ENCODE data around the gene TNN. TPM values are rescaled to one million over a fixed set of nuclear protein-coding genes. Genes with fewer than 3 reads are reported as not detected.

Gene TNN
- total RNA-seq, 1 experiment from 2014 or later, result not detected

- H3K4me1 ChIP-seq (ENCODE audit: insufficient read depth, low read length), result no peaks in the 10 kb centered on the region
- H3K9me3 ChIP-seq (ENCODE audit: low read length), result no peaks in the 10 kb centered on the region
- peaks cover 44% of the 10 kb centered on the region for H3K27me3 ChIP-seq (ENCODE audit: low read length)
- H3K9me2 ChIP-seq (replicated peaks; ENCODE audit: low read length), result no peaks in the 10 kb centered on the region
- H3K79me2 ChIP-seq (ENCODE audit: low read length), result no peaks in the 10 kb centered on the region
- H3K27ac ChIP-seq (ENCODE audit: low read length), result no peak overlapping the region
- BruUV-seq (replicated peaks), result no TSS peak
- ChIA-PET CTCF (no interaction called here), POLR2A (ENCODE audit: unreplicated experiment) (no interaction called here)
- DNase-seq, result no peak
- ATAC-seq, result no peak
- no peak overlapping the region for H2AFZ ChIP-seq (ENCODE audit: low read length)
- H4K20me1 ChIP-seq (ENCODE audit: low read length), result no peaks in the 10 kb centered on the region
- no peak overlapping the region for H3K4me2 ChIP-seq (ENCODE audit: low read length)
- H3K36me3 ChIP-seq (ENCODE audit: low read depth, low read length), result no peaks in the 10 kb centered on the region
- no peaks in the 10 kb centered on the region for H3F3A ChIP-seq (ENCODE audit: low read length, unreplicated experiment)
- no peak overlapping the region for H3K4me3 ChIP-seq (ENCODE audit: low read length)
- intact Hi-C loops (cut with micrococcal nuclease), result no loop called here
- no peak for TF ChIP-seq CTCF (conservative IDR thresholded peaks at IDR 0.05; ENCODE audit: low read depth, low read length)
- TF ChIP-seq EZH2 (IDR thresholded peaks at IDR 0.05; ENCODE audit: low read length, unreplicated experiment), result no peak
- no peak for TF ChIP-seq EZH2phosphoT487 (IDR thresholded peaks at IDR 0.05; ENCODE audit: borderline replicate concordance, low read length)
- no peak overlapping the region for H3K9ac ChIP-seq (ENCODE audit: low read length)
Observed at GRCh38 chr1:175054736-175055135, 12.9 kb upstream of the TNN start.

GRCh38 chr1:175062339-175062738, 5.3 kb upstream of the TNN start:
- TF ChIP-seq CTCF (conservative IDR thresholded peaks at IDR 0.05; ENCODE audit: low read depth, low read length), result no peak
- no peak for TF ChIP-seq EZH2phosphoT487 (IDR thresholded peaks at IDR 0.05; ENCODE audit: borderline replicate concordance, low read length)
- TF ChIP-seq EZH2 (IDR thresholded peaks at IDR 0.05; ENCODE audit: low read length, unreplicated experiment), result no peak
- POLR2A ChIA-PET (ENCODE audit: unreplicated experiment), result no interaction called here
- no peak overlapping the region for H3K9ac ChIP-seq (ENCODE audit: low read length)
- ATAC-seq (no peak), DNase-seq (no peak)
- no peaks in the 10 kb centered on the region for H3K9me2 ChIP-seq (replicated peaks; ENCODE audit: low read length)
- peaks cover 19% of the 10 kb centered on the region for H3K27me3 ChIP-seq (ENCODE audit: low read length)
- H3K79me2 ChIP-seq (ENCODE audit: low read length), result no peaks in the 10 kb centered on the region
- no peaks in the 10 kb centered on the region for H3F3A ChIP-seq (ENCODE audit: low read length, unreplicated experiment)
- no peak overlapping the region for H3K4me3 ChIP-seq (ENCODE audit: low read length)
- no peak overlapping the region for H3K4me2 ChIP-seq (ENCODE audit: low read length)
- H3K4me1 ChIP-seq (ENCODE audit: insufficient read depth, low read length), result no peaks in the 10 kb centered on the region
- CTCF ChIA-PET, result no interaction called here
- no peaks in the 10 kb centered on the region for H3K9me3 ChIP-seq (ENCODE audit: low read length)
- intact Hi-C loops (cut with micrococcal nuclease), result no loop called here
- H3K36me3 ChIP-seq (ENCODE audit: low read depth, low read length), result no peaks in the 10 kb centered on the region
- no peak overlapping the region for H2AFZ ChIP-seq (ENCODE audit: low read length)
- H3K27ac ChIP-seq (ENCODE audit: low read length), result no peak overlapping the region
- H4K20me1 ChIP-seq (ENCODE audit: low read length), result no peaks in the 10 kb centered on the region
- BruUV-seq (replicated peaks), result no TSS peak

- DNase-seq, result no peak
- no peak overlapping the region for H3K9ac ChIP-seq (ENCODE audit: low read length)
Observed at GRCh38 chr1:175062858-175063257, 4.8 kb upstream of the TNN start.

More at GRCh38 chr1:175062858-175063257, 4.8 kb upstream of the TNN start:
- no TSS peak for BruUV-seq (replicated peaks)
- H3K9me2 ChIP-seq (replicated peaks; ENCODE audit: low read length), result no peaks in the 10 kb centered on the region
- no peaks in the 10 kb centered on the region for H3K79me2 ChIP-seq (ENCODE audit: low read length)
- H3K9me3 ChIP-seq (ENCODE audit: low read length), result no peaks in the 10 kb centered on the region
- no peaks in the 10 kb centered on the region for H3K36me3 ChIP-seq (ENCODE audit: low read depth, low read length)
- no peak overlapping the region for H3K4me2 ChIP-seq (ENCODE audit: low read length)
- no peak for TF ChIP-seq EZH2 (IDR thresholded peaks at IDR 0.05; ENCODE audit: low read length, unreplicated experiment)
- TF ChIP-seq CTCF (conservative IDR thresholded peaks at IDR 0.05; ENCODE audit: low read depth, low read length), result no peak
- no peak for TF ChIP-seq EZH2phosphoT487 (IDR thresholded peaks at IDR 0.05; ENCODE audit: borderline replicate concordance, low read length)
- ChIA-PET CTCF (no interaction called here), POLR2A (ENCODE audit: unreplicated experiment) (no interaction called here)
- no peak for ATAC-seq
- intact Hi-C loops (cut with micrococcal nuclease), result no loop called here
- H3K27me3 ChIP-seq (ENCODE audit: low read length), result peaks cover 24% of the 10 kb centered on the region
- H3F3A ChIP-seq (ENCODE audit: low read length, unreplicated experiment), result no peaks in the 10 kb centered on the region
- no peaks in the 10 kb centered on the region for H4K20me1 ChIP-seq (ENCODE audit: low read length)
- H3K27ac ChIP-seq (ENCODE audit: low read length), result no peak overlapping the region
- no peak overlapping the region for H3K4me3 ChIP-seq (ENCODE audit: low read length)
- no peaks in the 10 kb centered on the region for H3K4me1 ChIP-seq (ENCODE audit: insufficient read depth, low read length)
- no peak overlapping the region for H2AFZ ChIP-seq (ENCODE audit: low read length)
